SK-N-MC (cell line): Measurements from ENCODE around the gene RXFP4.

Source experiments
- DNase-seq: peaks from one replicate; pipeline ENCODE4 v3.0.0-alpha.2; 2011; ENCODE audit warnings: low read depth, low spot score
- H3K27ac ChIP-seq: fragments of 200-600 bp; sonication (generic); 2 replicates; pipeline ENCODE4 v1.5.1; 2016; ENCODE audit warnings: mixed run types
- H3K36me3 ChIP-seq: fragments of 200-600 bp; sonication (generic); 2 replicates; pipeline ENCODE4 v1.6.1; 2017; ENCODE audit warnings: antibody characterized with exemption, low read length, mixed read lengths; ENCODE audit not compliant: insufficient read depth
- H3K4me3 ChIP-seq: fragments of 200-600 bp; sonication (generic); 2 replicates; pipeline ENCODE4 v1.5.1; 2016
- H3K9ac ChIP-seq: fragments of 200-600 bp; sonication (generic); 2 replicates; pipeline ENCODE4 v1.8.0; 2017; ENCODE audit warnings: mixed run types, mixed read lengths; ENCODE audit not compliant: insufficient read length
- H3K9me3 ChIP-seq: fragments of 200-600 bp; sonication (generic); 2 replicates; pipeline ENCODE4 v1.6.1; 2017; ENCODE audit warnings: low read depth, mild to moderate bottlenecking, antibody characterized with exemption, low read length, moderate library complexity, mixed read lengths
- EZH2 ChIP-seq: fragments of 200-600 bp; sonication (generic); IDR thresholded peaks from one replicate; pipeline ENCODE4 v1.6.1; 2017; ENCODE audit warnings: antibody characterized with exemption
- FOXP2 ChIP-seq: optimal IDR thresholded peaks from 2 replicates; pipeline ENCODE3; 2011; ENCODE audit warnings: mild to moderate bottlenecking, moderate library complexity; ENCODE audit not compliant: insufficient read depth; ENCODE audit errors: extremely low read length, control extremely low read depth
- POLR2AphosphoS5 ChIP-seq: IDR thresholded peaks from 2 replicates; pipeline ENCODE4 v1.6.1; 2012; ENCODE audit warnings: mild to moderate bottlenecking, low read depth, low read length, borderline replicate concordance

The RXFP4 gene

DNA sequence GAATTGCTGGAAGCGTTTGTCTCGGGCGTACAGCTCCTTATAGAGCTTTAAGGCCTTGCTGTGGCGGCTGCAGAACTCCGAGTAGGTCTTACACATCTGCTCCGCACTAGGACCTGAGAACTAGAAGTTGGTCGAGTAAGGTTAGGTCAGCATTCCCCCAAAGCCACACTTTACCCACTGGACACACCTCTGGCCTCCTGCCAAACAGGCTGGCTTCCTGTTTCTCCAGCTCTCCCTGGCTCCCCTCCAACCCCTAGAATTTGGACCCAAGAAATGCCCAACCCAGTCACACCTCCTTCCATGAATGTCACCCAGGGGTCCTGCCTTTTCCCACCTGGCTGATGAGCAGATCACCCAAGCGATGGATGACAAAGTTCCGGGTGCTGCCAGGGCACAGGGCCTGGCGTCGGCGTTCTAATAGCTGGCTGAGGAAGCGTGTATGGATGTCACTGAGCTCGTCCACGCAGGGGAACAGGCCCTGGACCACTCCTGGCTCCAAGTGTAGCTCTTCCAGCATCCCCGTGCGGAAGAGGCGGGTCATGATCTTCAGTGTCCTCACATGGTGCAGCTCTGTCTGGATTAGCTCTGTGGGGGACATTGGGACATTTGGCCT is 21.3 kb downstream of the RXFP4 start:
- Histone ChIP-seq H3K27ac (no peak overlapping the region), H3K9me3 (no peaks in the 10 kb centered on the region), H3K9ac (no peak overlapping the region), H3K36me3 (peaks cover 92% of the 10 kb centered on the region), H3K4me3 (no peak overlapping the region)
- TF ChIP-seq EZH2: no peak
- no peak for TF ChIP-seq FOXP2
- TF ChIP-seq POLR2AphosphoS5: no peak
- DNase-seq: no peak

- no peak for DNase-seq
- Histone ChIP-seq H3K9ac (no peak overlapping the region), H3K4me3 (no peak overlapping the region), H3K36me3 (peaks cover 95% of the 10 kb centered on the region), H3K27ac (no peak overlapping the region), H3K9me3 (no peaks in the 10 kb centered on the region)
- TF ChIP-seq FOXP2 (no peak), EZH2 (no peak), POLR2AphosphoS5 (no peak)
Observed at GRCh38 chr1:155964193-155964592, 22.8 kb downstream of the RXFP4 start.

GRCh38 chr1:155966135-155966534 is 24.7 kb downstream of the RXFP4 start:
- peaks cover 95% of the 10 kb centered on the region for H3K36me3 ChIP-seq
- DNase-seq: no peak
- H3K9ac ChIP-seq: no peak overlapping the region
- TF ChIP-seq EZH2 (no peak), FOXP2 (no peak), POLR2AphosphoS5 (no peak)
- no peaks in the 10 kb centered on the region for H3K9me3 ChIP-seq
- H3K27ac ChIP-seq: no peak overlapping the region
- no peak overlapping the region for H3K4me3 ChIP-seq

DNA sequence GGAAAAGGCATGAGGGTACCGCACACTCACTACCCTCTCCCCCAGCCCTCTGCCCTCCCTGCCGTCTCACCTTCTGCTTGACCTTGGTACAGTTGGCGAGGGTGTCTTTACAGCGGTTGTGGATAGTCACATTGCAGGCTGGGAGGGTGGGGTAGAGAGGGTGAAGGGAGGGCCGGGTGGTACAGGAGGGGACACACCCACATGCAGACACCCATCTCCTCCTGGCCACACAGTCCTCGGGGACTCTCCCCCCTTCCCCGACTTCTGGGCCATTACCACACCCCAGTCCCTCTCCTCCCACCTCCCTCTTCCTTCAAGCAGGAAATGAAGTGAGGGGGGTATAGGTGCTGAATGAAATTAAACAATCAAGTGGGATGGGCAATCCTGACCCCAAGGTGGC is 25.3 kb downstream of the RXFP4 start:
- H3K36me3 ChIP-seq: peaks cover 90% of the 10 kb centered on the region
- no peak for TF ChIP-seq FOXP2
- TF ChIP-seq POLR2AphosphoS5: no peak
- TF ChIP-seq EZH2: no peak
- DNase-seq: no peak
- H3K9me3 ChIP-seq: no peaks in the 10 kb centered on the region
- no peak overlapping the region for H3K4me3 ChIP-seq
- no peak overlapping the region for H3K9ac ChIP-seq
- no peak overlapping the region for H3K27ac ChIP-seq

DNA sequence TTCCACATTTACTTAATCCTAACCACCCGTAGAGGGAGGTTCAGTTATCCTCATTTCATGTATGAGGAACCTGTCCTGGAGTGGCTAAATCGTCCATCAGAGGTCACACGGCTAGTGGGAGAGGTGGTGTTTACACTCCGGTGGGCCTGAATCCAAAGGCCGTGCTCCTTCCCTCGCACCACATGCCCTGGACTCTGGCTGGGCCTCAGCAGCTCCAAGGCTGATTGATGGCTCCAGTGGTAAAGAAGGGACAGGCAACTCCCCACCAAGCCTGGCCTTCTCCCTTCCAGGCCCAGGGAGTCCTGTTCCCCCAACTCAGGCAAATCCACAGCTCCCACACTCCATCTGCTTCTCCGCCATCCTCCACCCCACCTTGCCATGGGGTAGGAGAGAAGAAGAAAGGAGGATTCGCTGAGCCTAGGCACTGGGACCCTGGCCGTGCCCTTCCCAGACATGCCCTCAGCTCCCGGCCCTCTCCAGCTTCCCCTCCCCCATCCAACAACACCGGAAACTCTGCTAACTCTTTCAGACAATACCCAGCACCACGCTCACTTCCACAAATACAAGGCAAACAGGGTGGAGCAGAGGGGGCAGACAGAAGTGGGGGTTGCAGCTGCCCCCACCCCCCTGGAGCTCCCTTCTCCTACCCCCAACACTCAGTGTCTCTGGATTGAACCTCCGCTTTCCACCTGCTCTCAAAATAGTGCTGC is 26.1 kb downstream of the RXFP4 start:
- DNase-seq: no peak
- no peak overlapping the region for H3K9ac ChIP-seq

GRCh38 chr1:155968051-155968400 is 26.6 kb downstream of the RXFP4 start:
- DNase-seq: no peak
- H3K27ac ChIP-seq: no peak overlapping the region
- peaks cover 89% of the 10 kb centered on the region for H3K36me3 ChIP-seq
- no peak overlapping the region for H3K9ac ChIP-seq
- H3K9me3 ChIP-seq: no peaks in the 10 kb centered on the region
- TF ChIP-seq EZH2 (no peak), FOXP2 (no peak), POLR2AphosphoS5 (no peak)
- no peak overlapping the region for H3K4me3 ChIP-seq

More for the DNA sequence above, 26.1 kb downstream of the RXFP4 start:
- H3K4me3 ChIP-seq: no peak overlapping the region
- H3K36me3 ChIP-seq: peaks cover 89% of the 10 kb centered on the region
- no peaks in the 10 kb centered on the region for H3K9me3 ChIP-seq
- H3K27ac ChIP-seq: no peak overlapping the region
- TF ChIP-seq POLR2AphosphoS5: no peak

DNA sequence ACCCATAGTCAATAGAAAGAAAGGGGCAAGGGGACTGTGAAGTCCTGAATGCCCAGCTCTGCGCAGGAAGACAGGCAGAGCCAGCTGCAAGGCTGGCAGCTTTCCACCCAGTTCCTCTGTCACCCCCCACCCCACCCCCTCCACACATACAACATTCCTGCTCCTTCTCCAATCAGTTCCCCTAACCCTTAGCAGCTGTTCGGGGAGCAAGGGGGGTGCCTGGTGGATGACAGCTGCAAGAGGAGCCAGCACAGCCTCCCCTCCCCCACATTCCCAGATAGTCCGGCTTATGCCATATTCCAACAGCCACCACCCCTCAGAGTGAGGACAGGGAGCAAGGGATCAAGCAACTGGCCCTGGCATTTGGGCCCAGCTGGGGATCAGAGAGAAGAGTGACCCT is 27.2 kb downstream of the RXFP4 start:
- Histone ChIP-seq H3K9ac (no peak overlapping the region), H3K4me3 (no peak overlapping the region), H3K36me3 (peaks cover 88% of the 10 kb centered on the region), H3K9me3 (no peaks in the 10 kb centered on the region), H3K27ac (no peak overlapping the region)
- no peak for DNase-seq
- TF ChIP-seq EZH2 (no peak), FOXP2 (no peak), POLR2AphosphoS5 (no peak)

GRCh38 chr1:155969377-155969791 is 27.9 kb downstream of the RXFP4 start:
- Histone ChIP-seq H3K27ac (no peak overlapping the region), H3K4me3 (no peak overlapping the region), H3K9ac (no peak overlapping the region), H3K36me3 (peaks cover 88% of the 10 kb centered on the region), H3K9me3 (no peaks in the 10 kb centered on the region)
- DNase-seq: no peak
- no peak for TF ChIP-seq EZH2
- no peak for TF ChIP-seq POLR2AphosphoS5
- TF ChIP-seq FOXP2: no peak
